Astrocyte (in vitro differentiated cells and primary cell): Measurements from ENCODE around the gene DNAJB2. TPM values are rescaled to one million over a fixed set of nuclear protein-coding genes. Genes with fewer than 3 reads are reported as not detected.
A peak's percentile ranks its signal among the peaks of the same experiment; 100 is the strongest.

ENCODE experiments used
- DNase-seq: peaks from one replicate; pipeline ENCODE4 v3.0.0-alpha.2; 2010; ENCODE audit warnings: low read depth
- FAIRE-seq: peaks from 2 replicates; lab custom pipeline; 2011; peaks lifted over from hg19 to GRCh38; lab: Jason Lieb, UNC
- H2AFZ ChIP-seq: 2 replicates; pipeline ENCODE4 v1.6.0; 2012; ENCODE audit warnings: low read depth, low read length, inconsistent platforms
- H3K27ac ChIP-seq: 2 replicates; pipeline ENCODE4 v1.5.1; 2011; ENCODE audit warnings: low read depth, low read length, inconsistent platforms
- H3K27me3 ChIP-seq: 2 replicates; pipeline ENCODE4 v1.6.0; 2011; ENCODE audit warnings: low read length, inconsistent platforms; ENCODE audit not compliant: insufficient read depth
- H3K36me3 ChIP-seq: 2 replicates; pipeline ENCODE4 v1.5.1; 2011; ENCODE audit warnings: low read length, inconsistent platforms; ENCODE audit not compliant: insufficient read depth
- H3K4me1 ChIP-seq: 2 replicates; pipeline ENCODE4 v1.5.1; 2011; ENCODE audit warnings: low read length, inconsistent platforms; ENCODE audit not compliant: insufficient read depth
- H3K4me2 ChIP-seq: 2 replicates; pipeline ENCODE4 v1.6.0; 2012; ENCODE audit warnings: low read length, inconsistent platforms
- H3K4me3 ChIP-seq: 2 replicates; pipeline ENCODE4 v1.5.1; 2011; ENCODE audit warnings: low read depth, mild to moderate bottlenecking, low read length, inconsistent platforms; ENCODE audit not compliant: insufficient read depth
- H3K79me2 ChIP-seq: 2 replicates; pipeline ENCODE4 v1.6.0; 2012; ENCODE audit warnings: mild to moderate bottlenecking, low read length, inconsistent platforms; ENCODE audit not compliant: insufficient read depth
- H3K9ac ChIP-seq: 2 replicates; pipeline ENCODE4 v1.6.0; 2012; ENCODE audit warnings: mild to moderate bottlenecking, low read length, inconsistent platforms
- H3K9me3 ChIP-seq: 2 replicates; pipeline ENCODE4 v1.5.1; 2012; ENCODE audit warnings: low read depth, mild to moderate bottlenecking, low read length, inconsistent platforms; ENCODE audit not compliant: insufficient read depth
- H4K20me1 ChIP-seq: 2 replicates; pipeline ENCODE4 v1.6.0; 2012; ENCODE audit warnings: low read length, inconsistent platforms; ENCODE audit not compliant: insufficient read depth
- H3K27ac Mint-ChIP-seq: one replicate; pipeline ENCODE4 v1.8.0; 2021; ENCODE audit warnings: mild to moderate bottlenecking, mixed read lengths; ENCODE audit not compliant: unreplicated experiment
- H3K27me3 Mint-ChIP-seq: one replicate; pipeline ENCODE4 v1.8.0; 2021; ENCODE audit warnings: low read depth, mixed read lengths; ENCODE audit not compliant: unreplicated experiment
- H3K36me3 Mint-ChIP-seq: one replicate; pipeline ENCODE4 v1.8.0; 2021; ENCODE audit warnings: low read depth, mixed read lengths; ENCODE audit not compliant: unreplicated experiment
- H3K4me1 Mint-ChIP-seq: one replicate; pipeline ENCODE4 v1.8.0; 2021; ENCODE audit warnings: low read depth, mixed read lengths; ENCODE audit not compliant: unreplicated experiment
- H3K4me3 Mint-ChIP-seq: one replicate; pipeline ENCODE4 v1.8.0; 2021; ENCODE audit warnings: mild to moderate bottlenecking, moderate library complexity, mixed read lengths; ENCODE audit not compliant: unreplicated experiment
- H3K9me3 Mint-ChIP-seq: one replicate; pipeline ENCODE4 v1.8.0; 2021; ENCODE audit warnings: mild to moderate bottlenecking, mixed read lengths; ENCODE audit not compliant: unreplicated experiment
- EZH2 ChIP-seq: IDR thresholded peaks from 2 replicates; pipeline ENCODE4 v1.6.1; 2012; ENCODE audit warnings: mild to moderate bottlenecking, low read length, inconsistent platforms; ENCODE audit not compliant: insufficient read depth
- total RNA-seq: library from RNA; stranded (reverse); gene quantifications from 2 replicates; pipeline ENCODE4 v1.2.1, GENCODE V29; 2021
- TF ChIP-seq, protein P1 (sequence below): IDR thresholded peaks from 2 replicates; pipeline ENCODE4 v1.5.1; 2011; ENCODE audit warnings: low read depth, mild to moderate bottlenecking, inconsistent platforms, low read length, moderate library complexity; ENCODE audit not compliant: insufficient read depth

Gene DNAJB2
- total RNA-seq, 1 donor from 2014 or later: 53.9 TPM

DNA sequence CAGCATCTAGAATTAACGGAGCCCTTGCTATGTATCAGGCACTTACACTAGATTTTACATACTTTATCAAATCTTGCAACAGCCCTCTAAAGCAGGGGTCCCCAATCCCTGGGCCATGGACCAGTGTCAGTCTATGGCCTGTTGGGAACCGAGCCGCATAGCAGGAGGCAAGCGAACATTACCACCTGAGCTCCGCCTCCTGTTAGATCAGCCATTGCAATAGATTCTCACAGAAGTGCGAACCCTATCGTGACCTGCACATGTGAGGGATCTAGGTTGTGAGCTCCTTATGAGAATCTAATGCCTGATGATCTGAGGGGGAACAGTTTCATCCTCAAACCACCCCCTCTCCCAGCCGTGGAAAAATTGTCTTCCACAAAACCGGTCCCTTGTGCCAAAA is 13.4 kb downstream of the DNAJB2 start:
- H3K27ac Mint-ChIP-seq: no peak overlapping the region
- no peak overlapping the region for H3K27ac ChIP-seq
- H3K4me3 Mint-ChIP-seq: peak overlapping the region; percentile 20
- peaks cover 8% of the 10 kb centered on the region for H3K36me3 Mint-ChIP-seq
- FAIRE-seq (no peak), DNase-seq (no peak)
- H3K27me3 Mint-ChIP-seq: peaks cover 2% of the 10 kb centered on the region
- H3K27me3 ChIP-seq: no peaks in the 10 kb centered on the region
- H4K20me1 ChIP-seq: no peaks in the 10 kb centered on the region
- H3K4me3 ChIP-seq: no peak overlapping the region
- TF ChIP-seq, protein P1, sequence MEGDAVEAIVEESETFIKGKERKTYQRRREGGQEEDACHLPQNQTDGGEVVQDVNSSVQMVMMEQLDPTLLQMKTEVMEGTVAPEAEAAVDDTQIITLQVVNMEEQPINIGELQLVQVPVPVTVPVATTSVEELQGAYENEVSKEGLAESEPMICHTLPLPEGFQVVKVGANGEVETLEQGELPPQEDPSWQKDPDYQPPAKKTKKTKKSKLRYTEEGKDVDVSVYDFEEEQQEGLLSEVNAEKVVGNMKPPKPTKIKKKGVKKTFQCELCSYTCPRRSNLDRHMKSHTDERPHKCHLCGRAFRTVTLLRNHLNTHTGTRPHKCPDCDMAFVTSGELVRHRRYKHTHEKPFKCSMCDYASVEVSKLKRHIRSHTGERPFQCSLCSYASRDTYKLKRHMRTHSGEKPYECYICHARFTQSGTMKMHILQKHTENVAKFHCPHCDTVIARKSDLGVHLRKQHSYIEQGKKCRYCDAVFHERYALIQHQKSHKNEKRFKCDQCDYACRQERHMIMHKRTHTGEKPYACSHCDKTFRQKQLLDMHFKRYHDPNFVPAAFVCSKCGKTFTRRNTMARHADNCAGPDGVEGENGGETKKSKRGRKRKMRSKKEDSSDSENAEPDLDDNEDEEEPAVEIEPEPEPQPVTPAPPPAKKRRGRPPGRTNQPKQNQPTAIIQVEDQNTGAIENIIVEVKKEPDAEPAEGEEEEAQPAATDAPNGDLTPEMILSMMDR: no peak
- no peak for TF ChIP-seq EZH2
- no peak overlapping the region for H3K9ac ChIP-seq
- H3K4me1 Mint-ChIP-seq: peaks cover 3% of the 10 kb centered on the region
- no peaks in the 10 kb centered on the region for H3K9me3 ChIP-seq
- no peaks in the 10 kb centered on the region for H3K36me3 ChIP-seq
- H3K4me2 ChIP-seq: no peak overlapping the region
- H3K4me1 ChIP-seq: peaks cover 19% of the 10 kb centered on the region
- H3K79me2 ChIP-seq: no peaks in the 10 kb centered on the region
- no peaks in the 10 kb centered on the region for H3K9me3 Mint-ChIP-seq
- H2AFZ ChIP-seq: no peak overlapping the region

DNA sequence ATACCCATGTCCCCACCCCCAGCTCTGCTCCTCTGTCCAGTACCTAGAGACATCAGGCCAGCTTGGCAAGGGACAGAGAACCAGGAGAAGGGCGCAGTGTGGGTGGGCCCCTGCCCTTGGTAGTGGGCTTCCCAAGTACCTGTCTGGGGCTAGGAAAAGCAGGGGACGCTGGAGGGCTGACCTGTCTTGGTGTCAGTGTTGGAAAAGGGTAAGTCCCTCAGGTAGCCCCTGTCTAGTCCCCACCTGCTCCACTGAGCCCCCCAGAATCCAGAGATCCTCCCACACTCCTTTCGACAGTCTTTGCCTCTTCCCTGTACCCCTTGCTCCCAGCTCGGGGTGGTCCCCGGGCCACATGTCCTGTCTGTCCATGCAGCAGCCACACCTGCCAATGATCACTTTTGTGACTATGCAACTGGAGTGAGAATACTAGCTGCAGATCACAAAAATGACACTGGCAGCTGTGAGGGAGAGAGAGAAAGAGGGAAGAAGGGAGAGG is 14.6 kb downstream of the DNAJB2 start:
- Mint-ChIP-seq H3K4me3 (peak overlapping the region; percentile 75), H3K27ac (peak overlapping the region; percentile 56), H3K4me1 (peaks cover 2% of the 10 kb centered on the region), H3K36me3 (peaks cover 8% of the 10 kb centered on the region), H3K27me3 (peaks cover 2% of the 10 kb centered on the region), H3K9me3 (no peaks in the 10 kb centered on the region)
- Histone ChIP-seq H3K4me2 (peak overlapping the region; percentile 85), H3K36me3 (no peaks in the 10 kb centered on the region), H3K9ac (peak overlapping the region; percentile 77), H3K4me3 (no peak overlapping the region), H3K27ac (no peak overlapping the region), H3K79me2 (no peaks in the 10 kb centered on the region), H3K9me3 (no peaks in the 10 kb centered on the region), H3K27me3 (no peaks in the 10 kb centered on the region), H4K20me1 (no peaks in the 10 kb centered on the region), H2AFZ (peak overlapping the region; percentile 95), H3K4me1 (peaks cover 19% of the 10 kb centered on the region)
- DNase-seq (no peak), FAIRE-seq (no peak)
- TF ChIP-seq EZH2: no peak
- TF ChIP-seq, protein P1: no peak
